ENCODE measurements around the gene DIP2B.

Gene DIP2B

GRCh38 chr12:50637870-50638481 lies 133.2 kb downstream of the DIP2B start:
- DNase-seq (ENCODE audit: low read depth): peak; percentile 55

- no peak for DNase-seq (ENCODE audit: low read depth)
Observed at GRCh38 chr12:50638482-50638880, 133.7 kb downstream of the DIP2B start.

- DNase-seq (ENCODE audit: low read depth): no peak
Observed at GRCh38 chr12:50639721-50640120, 134.9 kb downstream of the DIP2B start.

GRCh38 chr12:50640321-50640939 lies 135.6 kb downstream of the DIP2B start:
- DNase-seq (ENCODE audit: low read depth): no peak

- no peak for DNase-seq (ENCODE audit: low read depth)
Observed at GRCh38 chr12:50641566-50641965, 136.8 kb downstream of the DIP2B start.

GRCh38 chr12:50642035-50642451 lies 137.3 kb downstream of the DIP2B start:
- peak; percentile 35 for DNase-seq (ENCODE audit: low read depth)

GRCh38 chr12:50642761-50643160 lies 138.0 kb downstream of the DIP2B start:
- no peak for DNase-seq (ENCODE audit: low read depth)

GRCh38 chr12:50647031-50647430 lies 142.2 kb downstream of the DIP2B start:
- DNase-seq (ENCODE audit: low read depth): no peak

- no peak for DNase-seq (ENCODE audit: low read depth)
Observed at GRCh38 chr12:50647479-50647878, 142.7 kb downstream of the DIP2B start.

GRCh38 chr12:50650285-50650684 lies 145.5 kb downstream of the DIP2B start:
- DNase-seq (ENCODE audit: low read depth): no peak

GRCh38 chr12:50655374-50655921 lies 150.7 kb downstream of the DIP2B start:
- no peak for DNase-seq (ENCODE audit: low read depth)

- DNase-seq (ENCODE audit: low read depth): no peak
Observed at GRCh38 chr12:50659260-50659659, 154.5 kb downstream of the DIP2B start.

GRCh38 chr12:50659690-50660424 lies 155.1 kb downstream of the DIP2B start:
- DNase-seq (ENCODE audit: low read depth): no peak

- no peak for DNase-seq (ENCODE audit: low read depth)
Observed at GRCh38 chr12:50660425-50660822, 155.6 kb downstream of the DIP2B start.

- no peak for DNase-seq (ENCODE audit: low read depth)
Observed at GRCh38 chr12:50661300-50662115, 156.7 kb downstream of the DIP2B start.

GRCh38 chr12:50662116-50662510 lies 157.3 kb downstream of the DIP2B start:
- DNase-seq (ENCODE audit: low read depth): no peak

GRCh38 chr12:50665170-50665569 lies 160.4 kb downstream of the DIP2B start:
- no peak for DNase-seq (ENCODE audit: low read depth)

- DNase-seq (ENCODE audit: low read depth): no peak
Observed at GRCh38 chr12:50665609-50666008, 160.8 kb downstream of the DIP2B start.

GRCh38 chr12:50666023-50666422 lies 161.2 kb downstream of the DIP2B start:
- DNase-seq (ENCODE audit: low read depth): no peak

GRCh38 chr12:50672158-50672557 lies 167.4 kb downstream of the DIP2B start:
- DNase-seq (ENCODE audit: low read depth): no peak

- DNase-seq (ENCODE audit: low read depth): no peak
Observed at GRCh38 chr12:50676756-50677155, 172.0 kb downstream of the DIP2B start.

GRCh38 chr12:50677858-50678257 lies 173.1 kb downstream of the DIP2B start:
- peak; percentile 14 for DNase-seq (ENCODE audit: low read depth)

Data from fibroblast of the conjunctiva (primary cell).